Erythroblast (primary cell): ENCODE results near the gene SMPDL3A.

Experiments
- GATA1 ChIP-seq: IDR thresholded peaks from 2 replicates; pipeline ENCODE4 v1.6.1; 2011; ENCODE audit warnings: low read depth, mild to moderate bottlenecking, control low read depth, low read length, moderate library complexity
- POLR2A ChIP-seq: IDR thresholded peaks from 2 replicates; pipeline ENCODE4 v1.6.1; 2011; ENCODE audit warnings: mild to moderate bottlenecking, low read length

DNA sequence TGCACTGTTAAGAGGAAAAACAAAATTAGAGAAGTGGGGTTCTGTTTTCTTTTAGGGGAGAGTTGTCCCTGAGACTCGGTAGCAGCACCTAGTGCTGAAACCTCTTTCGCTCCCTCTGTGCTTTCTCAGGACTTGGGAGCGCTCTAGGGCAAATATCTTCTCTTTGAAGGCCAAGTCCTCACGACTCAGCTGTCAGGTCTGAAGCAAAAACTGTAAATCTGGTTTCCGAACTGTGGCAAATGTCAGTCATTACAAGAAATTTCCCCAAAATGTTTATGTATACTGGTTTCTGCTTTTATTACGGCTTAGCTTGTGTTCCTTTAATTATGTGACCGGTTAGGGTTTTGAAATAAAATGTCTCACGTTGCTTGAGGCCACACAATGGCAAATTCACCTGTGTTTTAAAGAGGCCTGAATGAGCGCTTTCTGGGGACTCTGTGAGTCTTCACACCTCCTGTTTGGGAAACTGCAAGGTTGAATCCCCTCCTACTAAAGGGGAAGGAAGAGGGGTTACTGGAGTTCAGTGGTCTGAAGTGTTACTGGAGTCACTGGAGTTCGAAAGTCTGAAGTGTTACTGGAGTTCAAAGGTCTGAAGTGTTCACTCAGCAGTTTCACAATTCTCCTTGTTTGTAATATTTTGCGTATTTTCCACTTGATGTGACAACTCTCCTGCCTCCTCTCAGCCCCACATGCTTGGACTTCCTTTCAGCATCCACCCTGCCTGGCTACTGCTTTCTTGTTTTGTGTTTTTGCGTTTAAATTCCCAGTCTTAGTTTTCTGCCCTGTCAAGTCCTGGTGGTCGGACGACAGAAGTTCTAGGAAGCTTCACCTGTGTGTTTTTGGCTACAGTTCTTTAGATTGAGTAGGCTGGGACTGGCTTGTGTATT, 1.6 kb downstream of the SMPDL3A start:
- no peak for TF ChIP-seq POLR2A
- no peak for TF ChIP-seq GATA1
